Measurements from ENCODE around the gene BCAP31. TPM values are rescaled to one million over a fixed set of nuclear protein-coding genes. Genes with fewer than 3 reads are reported as not detected.

BCAP31 gene
- total RNA-seq, 1 donor from 2014 or later, result 144 TPM

- no peak for TF ChIP-seq CTCF (IDR thresholded peaks at IDR 0.05)
- Mint-ChIP-seq H3K9me3 (ENCODE audit: low read depth) (peaks cover 10% of the 10 kb centered on the region), H3K27me3 (ENCODE audit: low read depth) (peaks cover 10% of the 10 kb centered on the region), H3K4me3 (ENCODE audit: unreplicated experiment) (no peak overlapping the region), H3K36me3 (ENCODE audit: low read depth) (no peaks in the 10 kb centered on the region), H3K27ac (ENCODE audit: unreplicated experiment) (no peak overlapping the region), H3K4me1 (ENCODE audit: low read depth) (peaks cover 7% of the 10 kb centered on the region)
- DNase-seq (ENCODE audit: low spot score), result peak; percentile 66
Measured at GRCh38 chrX:153668423-153669173, 55.6 kb downstream of the BCAP31 start.

- Mint-ChIP-seq H3K9me3 (ENCODE audit: low read depth) (peaks cover 10% of the 10 kb centered on the region), H3K27ac (ENCODE audit: unreplicated experiment) (no peak overlapping the region), H3K4me1 (ENCODE audit: low read depth) (peaks cover 5% of the 10 kb centered on the region), H3K27me3 (ENCODE audit: low read depth) (peaks cover 8% of the 10 kb centered on the region), H3K36me3 (ENCODE audit: low read depth) (no peaks in the 10 kb centered on the region), H3K4me3 (ENCODE audit: unreplicated experiment) (peak overlapping the region; percentile 54)
- TF ChIP-seq CTCF (IDR thresholded peaks at IDR 0.05), result peak; percentile 84
- DNase-seq (ENCODE audit: low spot score), result peak; percentile 89
Measured at GRCh38 chrX:153667956-153668396, 56.2 kb downstream of the BCAP31 start.

GRCh38 chrX:153667281-153667955 is 56.8 kb downstream of the BCAP31 start:
- H3K9me3 Mint-ChIP-seq (ENCODE audit: low read depth), result peaks cover 10% of the 10 kb centered on the region
- H3K27ac Mint-ChIP-seq (ENCODE audit: unreplicated experiment), result no peak overlapping the region
- H3K36me3 Mint-ChIP-seq (ENCODE audit: low read depth), result no peaks in the 10 kb centered on the region
- H3K4me3 Mint-ChIP-seq (ENCODE audit: unreplicated experiment), result peak overlapping the region; percentile 54
- peaks cover 5% of the 10 kb centered on the region for H3K4me1 Mint-ChIP-seq (ENCODE audit: low read depth)
- H3K27me3 Mint-ChIP-seq (ENCODE audit: low read depth), result peaks cover 10% of the 10 kb centered on the region
- peak; percentile 76 for DNase-seq (ENCODE audit: low spot score)
- TF ChIP-seq CTCF (IDR thresholded peaks at IDR 0.05), result no peak

- no peak for TF ChIP-seq CTCF (IDR thresholded peaks at IDR 0.05)
- Mint-ChIP-seq H3K4me1 (ENCODE audit: low read depth) (peaks cover 5% of the 10 kb centered on the region), H3K27ac (ENCODE audit: unreplicated experiment) (no peak overlapping the region), H3K36me3 (ENCODE audit: low read depth) (no peaks in the 10 kb centered on the region), H3K27me3 (ENCODE audit: low read depth) (peaks cover 21% of the 10 kb centered on the region), H3K4me3 (ENCODE audit: unreplicated experiment) (no peak overlapping the region), H3K9me3 (ENCODE audit: low read depth) (peaks cover 10% of the 10 kb centered on the region)
- DNase-seq (ENCODE audit: low spot score), result peak; percentile 83
Measured at GRCh38 chrX:153665726-153666306, 58.4 kb downstream of the BCAP31 start.

GRCh38 chrX:153662266-153662665 is 61.9 kb downstream of the BCAP31 start:
- Mint-ChIP-seq H3K4me1 (ENCODE audit: low read depth) (no peaks in the 10 kb centered on the region), H3K4me3 (ENCODE audit: unreplicated experiment) (peak overlapping the region; percentile 45), H3K9me3 (ENCODE audit: low read depth) (peaks cover 16% of the 10 kb centered on the region), H3K27me3 (ENCODE audit: low read depth) (peaks cover 19% of the 10 kb centered on the region), H3K27ac (ENCODE audit: unreplicated experiment) (no peak overlapping the region), H3K36me3 (ENCODE audit: low read depth) (peaks cover 3% of the 10 kb centered on the region)
- peak; percentile 74 for TF ChIP-seq CTCF (IDR thresholded peaks at IDR 0.05)
- peak; percentile 82 for DNase-seq (ENCODE audit: low spot score)

Measured in chondrocyte (in vitro differentiated cells).